GM19023 (cell line): ENCODE measurements around the gene TFF2.

Source experiments
- ATAC-seq: cut with Tn5 transposase; IDR thresholded peaks from one replicate; pipeline ENCODE4 v1.9.1; 2021; ENCODE audit warnings: mild to moderate bottlenecking, moderate library complexity; ENCODE audit not compliant: unreplicated experiment

The TFF2 gene

GRCh38 chr21:42366292-42367010 lies 15.7 kb upstream of the TFF2 start, which contains the start of gene TFF1:
Gene TFF1 (minus strand): TSS chr21:42366535. CDS start chr21:42366495, 40 bp downstream.
- ATAC-seq, result no peak

- no peak for ATAC-seq
Measured at GRCh38 chr21:42365770-42366169, 15.0 kb upstream of the TFF2 start.

- no peak for ATAC-seq
Measured at GRCh38 chr21:42364304-42364865, 13.6 kb upstream of the TFF2 start.

GRCh38 chr21:42363312-42363711 lies 12.5 kb upstream of the TFF2 start:
- no peak for ATAC-seq

GRCh38 chr21:42362700-42363099 lies 11.9 kb upstream of the TFF2 start:
- ATAC-seq, result no peak

- no peak for ATAC-seq
Measured at GRCh38 chr21:42362198-42362597, 11.4 kb upstream of the TFF2 start.

GRCh38 chr21:42361286-42361685 lies 10.5 kb upstream of the TFF2 start:
- no peak for ATAC-seq

- no peak for ATAC-seq
Measured at GRCh38 chr21:42360317-42360716, 9.5 kb upstream of the TFF2 start.

GRCh38 chr21:42358937-42359336 lies 8.1 kb upstream of the TFF2 start:
- ATAC-seq, result no peak

GRCh38 chr21:42358261-42358660 lies 7.5 kb upstream of the TFF2 start:
- no peak for ATAC-seq

- no peak for ATAC-seq
Measured at GRCh38 chr21:42357307-42357706, 6.5 kb upstream of the TFF2 start.

- no peak for ATAC-seq
Measured at GRCh38 chr21:42356650-42357049, 5.9 kb upstream of the TFF2 start.

- no peak for ATAC-seq
Measured at GRCh38 chr21:42356046-42356445, 5.3 kb upstream of the TFF2 start.

- no peak for ATAC-seq
Measured at GRCh38 chr21:42353623-42354022, 2.8 kb upstream of the TFF2 start.

GRCh38 chr21:42352441-42353095 lies 1.8 kb upstream of the TFF2 start:
- ATAC-seq, result no peak

- ATAC-seq, result no peak
Measured at GRCh38 chr21:42351626-42352440, 1.0 kb upstream of the TFF2 start.

GRCh38 chr21:42350318-42350910 lies 380 bp downstream of the TFF2 start:
- ATAC-seq, result no peak

- no peak for ATAC-seq
Measured at GRCh38 chr21:42349420-42350317, 1.1 kb downstream of the TFF2 start.

GRCh38 chr21:42348762-42349161 lies 2.0 kb downstream of the TFF2 start:
- ATAC-seq, result no peak
